Measurements from ENCODE around the gene ASCC3. TPM values are rescaled to one million over a fixed set of nuclear protein-coding genes. Genes with fewer than 3 reads are reported as not detected.

The ASCC3 gene
- total and polyA plus RNA-seq, 2 donors (not counting 3 experiments of a cell fraction or from before 2014, with no cell fraction given) = 15.7 to 57.2 TPM

GRCh38 chr6:100920028-100920605 is 39.0 kb upstream of the ASCC3 start:
- intact Hi-C loops (cut with micrococcal nuclease) (no loop called here), dilution Hi-C loops (cut with MboI; ENCODE audit: extremely low pct_ligation_motif_present, low sequenced_read_pairs) (no loop called here)
- no peaks in the 10 kb centered on the region for H3K27me3 ChIP-seq (ENCODE audit: control insufficient read depth in 2 of 2, insufficient read depth in 2 of 2, low read length in 2 of 2)
- H3K4me3 ChIP-seq (replicated peaks in 1 of 3; ENCODE audit: insufficient read depth in 1 of 3, low read depth in 1 of 3, low read length in 3 of 3) = no peak overlapping the region
- H3K4me2 ChIP-seq (ENCODE audit: insufficient read depth, low read length) = no peak overlapping the region
- no peak overlapping the region for H2AFZ ChIP-seq (ENCODE audit: low read depth, low read length)
- H3K36me3 ChIP-seq (ENCODE audit: control insufficient read depth in 2 of 2, extremely low read depth in 1 of 2, insufficient read depth in 2 of 2, low read length in 2 of 2) = no peaks in the 10 kb centered on the region
- H3K9me3 ChIP-seq (replicated peaks; ENCODE audit: control insufficient read depth, insufficient read depth, low read length) = no peaks in the 10 kb centered on the region
- BruUV-seq (replicated peaks) = no TSS peak
- no peaks in the 10 kb centered on the region for H3K79me2 ChIP-seq (ENCODE audit: control insufficient read depth, insufficient read depth, low read length)
- FAIRE-seq (no peak), DNase-seq (ENCODE audit: low read depth, low spot score) (no peak)
- CTCF ChIA-PET = no interaction called here
- H4K20me1 ChIP-seq (replicated peaks; ENCODE audit: control insufficient read depth, extremely low read depth, insufficient read depth, low read length) = no peaks in the 10 kb centered on the region
- H3K9me1 ChIP-seq (replicated peaks; ENCODE audit: control insufficient read depth, extremely low read depth, insufficient read depth, low read length) = no peaks in the 10 kb centered on the region
- no peak overlapping the region for H3K9ac ChIP-seq (replicated peaks; ENCODE audit: extremely low read depth, insufficient read depth, low read length)
- POLR2A ChIA-PET = no interaction called here
- H3K27ac ChIP-seq (ENCODE audit: insufficient read depth, low read depth, low read length) = no peak overlapping the region
- no peak for TF ChIP-seq POLR2A (IDR thresholded peaks at IDR 0.05; ENCODE audit: low read depth, low read length)
- no peak for TF ChIP-seq JUN (IDR thresholded peaks at IDR 0.05; ENCODE audit: borderline replicate concordance, insufficient read depth, insufficient read length, low read depth)
- no peak for TF ChIP-seq GATA2 (IDR thresholded peaks at IDR 0.05; ENCODE audit: insufficient read depth, insufficient read length, low read depth, low read length)
- TF ChIP-seq FOS (IDR thresholded peaks at IDR 0.05; ENCODE audit: borderline replicate concordance, insufficient read depth, low read length) = no peak
- no peak for TF ChIP-seq MAX (IDR thresholded peaks at IDR 0.05; ENCODE audit: insufficient read depth, insufficient read length)
- no peak for TF ChIP-seq POLR2AphosphoS5 (IDR thresholded peaks at IDR 0.05; ENCODE audit: insufficient read depth, low read depth, low read length)
- no peak for TF ChIP-seq MYC (IDR thresholded peaks at IDR 0.05; ENCODE audit: low read depth, low read length)
- H3K4me1 ChIP-seq (ENCODE audit: control insufficient read depth, extremely low read depth, insufficient read depth, low read length) = no peaks in the 10 kb centered on the region

GRCh38 chr6:100918152-100918551 is 37.0 kb upstream of the ASCC3 start:
- dilution Hi-C loops (cut with MboI; ENCODE audit: extremely low pct_ligation_motif_present, low sequenced_read_pairs) = no loop called here
- H3K4me3 ChIP-seq (replicated peaks in 1 of 3; ENCODE audit: insufficient read depth in 1 of 3, low read depth in 1 of 3, low read length in 3 of 3) = no peak overlapping the region
- no peak overlapping the region for H3K9ac ChIP-seq (replicated peaks; ENCODE audit: extremely low read depth, insufficient read depth, low read length)
- no TSS peak for BruUV-seq (replicated peaks)
- no peaks in the 10 kb centered on the region for H3K27me3 ChIP-seq (ENCODE audit: control insufficient read depth in 2 of 2, insufficient read depth in 2 of 2, low read length in 2 of 2)
- TF ChIP-seq GATA2 (IDR thresholded peaks at IDR 0.05; ENCODE audit: insufficient read depth, insufficient read length, low read depth, low read length) (no peak), JUN (IDR thresholded peaks at IDR 0.05; ENCODE audit: borderline replicate concordance, insufficient read depth, insufficient read length, low read depth) (no peak), POLR2AphosphoS5 (IDR thresholded peaks at IDR 0.05; ENCODE audit: insufficient read depth, low read depth, low read length) (no peak)
- no peak for FAIRE-seq
- no peaks in the 10 kb centered on the region for H3K9me1 ChIP-seq (replicated peaks; ENCODE audit: control insufficient read depth, extremely low read depth, insufficient read depth, low read length)
- H3K4me2 ChIP-seq (ENCODE audit: insufficient read depth, low read length) = no peak overlapping the region
- CTCF ChIA-PET = no interaction called here
- POLR2A ChIA-PET = no interaction called here
- H3K4me1 ChIP-seq (ENCODE audit: control insufficient read depth, extremely low read depth, insufficient read depth, low read length) = no peaks in the 10 kb centered on the region
- no peaks in the 10 kb centered on the region for H3K36me3 ChIP-seq (ENCODE audit: control insufficient read depth in 2 of 2, extremely low read depth in 1 of 2, insufficient read depth in 2 of 2, low read length in 2 of 2)
- no peak overlapping the region for H2AFZ ChIP-seq (ENCODE audit: low read depth, low read length)
- no peak for DNase-seq (ENCODE audit: low read depth, low spot score)
- no peaks in the 10 kb centered on the region for H3K79me2 ChIP-seq (ENCODE audit: control insufficient read depth, insufficient read depth, low read length)
- no peak overlapping the region for H3K27ac ChIP-seq (ENCODE audit: insufficient read depth, low read depth, low read length)
- H4K20me1 ChIP-seq (replicated peaks; ENCODE audit: control insufficient read depth, extremely low read depth, insufficient read depth, low read length) = no peaks in the 10 kb centered on the region
- no peaks in the 10 kb centered on the region for H3K9me3 ChIP-seq (replicated peaks; ENCODE audit: control insufficient read depth, insufficient read depth, low read length)
- intact Hi-C loops (cut with micrococcal nuclease) = no loop called here
